Measurements from ENCODE around the gene GLI1. TPM values are rescaled to one million over a fixed set of nuclear protein-coding genes. Genes with fewer than 3 reads are reported as not detected.

Gene GLI1
- total and polyA plus RNA-seq, 2 of the 13 experiments (the other 11 are each of a cell fraction or from before 2014, with no cell fraction given) = 0.09 to 0.20 TPM

DNA sequence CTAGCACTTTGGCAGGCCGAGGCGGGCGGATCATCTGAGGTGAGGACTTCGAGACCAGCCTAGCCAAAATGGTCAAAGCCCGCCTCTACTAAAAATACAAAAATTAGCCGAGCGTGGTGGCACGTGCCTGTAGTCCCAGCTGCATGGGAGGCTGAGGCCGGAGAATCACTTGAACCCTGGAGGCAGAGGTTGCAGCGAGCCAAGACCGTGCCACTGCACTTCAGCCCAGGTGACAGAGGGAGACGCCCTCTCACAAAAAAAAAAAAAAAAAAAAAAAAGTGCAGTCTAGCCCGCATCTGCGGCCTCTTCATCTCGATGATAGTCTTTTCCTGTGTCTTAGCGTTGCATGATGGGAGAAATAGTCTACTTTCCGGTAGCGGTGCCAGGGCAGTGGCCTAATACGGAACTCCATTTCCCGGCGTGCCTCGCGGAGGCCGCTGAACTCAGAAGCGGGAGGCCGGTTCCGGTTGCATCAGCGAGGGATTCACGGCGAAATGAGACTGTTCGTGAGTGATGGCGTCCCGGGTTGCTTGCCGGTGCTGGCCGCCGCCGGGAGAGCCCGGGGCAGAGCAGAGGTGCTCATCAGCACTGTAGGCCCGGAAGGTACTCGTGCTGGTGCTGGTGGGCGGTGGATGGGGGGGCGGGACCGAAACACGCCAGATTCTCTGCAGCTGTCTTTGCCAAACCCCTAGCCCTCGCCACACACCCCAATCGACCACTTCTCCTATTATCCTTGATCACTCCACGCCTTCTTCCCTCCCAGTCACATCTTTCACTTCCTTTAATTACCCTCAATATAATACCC, 28.2 kb downstream of the GLI1 start, which contains the start of gene MARS1 (continued):
- TF ChIP-seq, protein P1, sequence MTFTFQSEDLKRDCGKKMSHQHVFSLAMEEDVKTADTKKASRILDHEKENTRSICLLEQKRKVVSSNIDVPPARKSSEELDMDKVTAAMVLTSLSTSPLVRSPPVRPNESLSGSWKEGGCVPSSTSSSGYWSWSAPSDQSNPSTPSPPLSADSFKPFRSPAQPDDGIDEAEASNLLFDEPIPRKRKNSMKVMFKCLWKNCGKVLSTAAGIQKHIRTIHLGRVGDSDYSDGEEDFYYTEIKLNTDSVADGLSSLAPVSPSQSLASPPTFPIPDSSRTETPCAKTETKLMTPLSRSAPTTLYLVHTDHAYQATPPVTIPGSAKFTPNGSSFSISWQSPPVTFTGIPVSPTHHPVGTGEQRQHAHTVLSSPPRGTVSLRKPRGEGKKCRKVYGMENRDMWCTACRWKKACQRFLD (CRISPR knock-in tag; IDR thresholded peaks at IDR 0.05; ENCODE audit: borderline replicate concordance) = no peak
- TF ChIP-seq REXO4 (CRISPR knock-in tag; IDR thresholded peaks at IDR 0.05; ENCODE audit: borderline replicate concordance) = no peak
- TF ChIP-seq POLR2AphosphoS2 (IDR thresholded peaks at IDR 0.05; ENCODE audit: low read depth, low read length) = no peak
- TF ChIP-seq PHF8 (CRISPR knock-in tag; IDR thresholded peaks at IDR 0.05) = peak; percentile 74
- TF ChIP-seq, protein P2, sequence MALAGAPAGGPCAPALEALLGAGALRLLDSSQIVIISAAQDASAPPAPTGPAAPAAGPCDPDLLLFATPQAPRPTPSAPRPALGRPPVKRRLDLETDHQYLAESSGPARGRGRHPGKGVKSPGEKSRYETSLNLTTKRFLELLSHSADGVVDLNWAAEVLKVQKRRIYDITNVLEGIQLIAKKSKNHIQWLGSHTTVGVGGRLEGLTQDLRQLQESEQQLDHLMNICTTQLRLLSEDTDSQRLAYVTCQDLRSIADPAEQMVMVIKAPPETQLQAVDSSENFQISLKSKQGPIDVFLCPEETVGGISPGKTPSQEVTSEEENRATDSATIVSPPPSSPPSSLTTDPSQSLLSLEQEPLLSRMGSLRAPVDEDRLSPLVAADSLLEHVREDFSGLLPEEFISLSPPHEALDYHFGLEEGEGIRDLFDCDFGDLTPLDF (CRISPR knock-in tag; IDR thresholded peaks at IDR 0.05) = no peak
- TF ChIP-seq ZNF737 (CRISPR knock-in tag; IDR thresholded peaks at IDR 0.05; ENCODE audit: borderline replicate concordance) = no peak
- TF ChIP-seq ZIK1 (CRISPR knock-in tag; IDR thresholded peaks at IDR 0.05; ENCODE audit: borderline replicate concordance, low read depth) = no peak
- no peak for TF ChIP-seq ZNF703 (CRISPR knock-in tag; IDR thresholded peaks at IDR 0.05; ENCODE audit: borderline replicate concordance)
- no peak for TF ChIP-seq ZKSCAN5 (CRISPR knock-in tag; IDR thresholded peaks at IDR 0.05)
- no peak for TF ChIP-seq ZNF207 (IDR thresholded peaks at IDR 0.05; ENCODE audit: borderline replicate concordance)
- TF ChIP-seq, protein P3, sequence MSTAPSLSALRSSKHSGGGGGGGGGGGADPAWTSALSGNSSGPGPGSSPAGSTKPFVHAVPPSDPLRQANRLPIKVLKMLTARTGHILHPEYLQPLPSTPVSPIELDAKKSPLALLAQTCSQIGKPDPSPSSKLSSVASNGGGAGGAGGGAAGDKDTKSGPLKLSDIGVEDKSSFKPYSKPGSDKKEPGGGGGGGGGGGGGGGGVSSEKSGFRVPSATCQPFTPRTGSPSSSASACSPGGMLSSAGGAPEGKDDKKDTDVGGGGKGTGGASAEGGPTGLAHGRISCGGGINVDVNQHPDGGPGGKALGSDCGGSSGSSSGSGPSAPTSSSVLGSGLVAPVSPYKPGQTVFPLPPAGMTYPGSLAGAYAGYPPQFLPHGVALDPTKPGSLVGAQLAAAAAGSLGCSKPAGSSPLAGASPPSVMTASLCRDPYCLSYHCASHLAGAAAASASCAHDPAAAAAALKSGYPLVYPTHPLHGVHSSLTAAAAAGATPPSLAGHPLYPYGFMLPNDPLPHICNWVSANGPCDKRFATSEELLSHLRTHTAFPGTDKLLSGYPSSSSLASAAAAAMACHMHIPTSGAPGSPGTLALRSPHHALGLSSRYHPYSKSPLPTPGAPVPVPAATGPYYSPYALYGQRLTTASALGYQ (CRISPR knock-in tag; IDR thresholded peaks at IDR 0.05) = no peak
- TF ChIP-seq ZNF296 (CRISPR knock-in tag; conservative IDR thresholded peaks at IDR 0.05) = no peak
- no peak for TF ChIP-seq ZNF33B (CRISPR knock-in tag; IDR thresholded peaks at IDR 0.05)
- peak; percentile 63; the same call in 1 of the 2 replicates for TF ChIP-seq FOXK1 (CRISPR knock-in tag; IDR thresholded peaks at IDR 0.05; ENCODE audit: borderline replicate concordance, low read depth)
- TF ChIP-seq, protein P4, sequence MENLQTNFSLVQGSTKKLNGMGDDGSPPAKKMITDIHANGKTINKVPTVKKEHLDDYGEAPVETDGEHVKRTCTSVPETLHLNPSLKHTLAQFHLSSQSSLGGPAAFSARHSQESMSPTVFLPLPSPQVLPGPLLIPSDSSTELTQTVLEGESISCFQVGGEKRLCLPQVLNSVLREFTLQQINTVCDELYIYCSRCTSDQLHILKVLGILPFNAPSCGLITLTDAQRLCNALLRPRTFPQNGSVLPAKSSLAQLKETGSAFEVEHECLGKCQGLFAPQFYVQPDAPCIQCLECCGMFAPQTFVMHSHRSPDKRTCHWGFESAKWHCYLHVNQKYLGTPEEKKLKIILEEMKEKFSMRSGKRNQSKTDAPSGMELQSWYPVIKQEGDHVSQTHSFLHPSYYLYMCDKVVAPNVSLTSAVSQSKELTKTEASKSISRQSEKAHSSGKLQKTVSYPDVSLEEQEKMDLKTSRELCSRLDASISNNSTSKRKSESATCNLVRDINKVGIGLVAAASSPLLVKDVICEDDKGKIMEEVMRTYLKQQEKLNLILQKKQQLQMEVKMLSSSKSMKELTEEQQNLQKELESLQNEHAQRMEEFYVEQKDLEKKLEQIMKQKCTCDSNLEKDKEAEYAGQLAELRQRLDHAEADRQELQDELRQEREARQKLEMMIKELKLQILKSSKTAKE (CRISPR knock-in tag; IDR thresholded peaks at IDR 0.05; ENCODE audit: borderline replicate concordance) = no peak
- no peak for TF ChIP-seq JDP2 (CRISPR knock-in tag; IDR thresholded peaks at IDR 0.05; ENCODE audit: borderline replicate concordance)
- TF ChIP-seq, protein P5, sequence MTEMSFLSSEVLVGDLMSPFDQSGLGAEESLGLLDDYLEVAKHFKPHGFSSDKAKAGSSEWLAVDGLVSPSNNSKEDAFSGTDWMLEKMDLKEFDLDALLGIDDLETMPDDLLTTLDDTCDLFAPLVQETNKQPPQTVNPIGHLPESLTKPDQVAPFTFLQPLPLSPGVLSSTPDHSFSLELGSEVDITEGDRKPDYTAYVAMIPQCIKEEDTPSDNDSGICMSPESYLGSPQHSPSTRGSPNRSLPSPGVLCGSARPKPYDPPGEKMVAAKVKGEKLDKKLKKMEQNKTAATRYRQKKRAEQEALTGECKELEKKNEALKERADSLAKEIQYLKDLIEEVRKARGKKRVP (CRISPR knock-in tag; IDR thresholded peaks at IDR 0.05) = peak; percentile 58 to 100; a peak in 3 of 4 replicates
- TF ChIP-seq ZNF354B (CRISPR knock-in tag; IDR thresholded peaks at IDR 0.05) = no peak

Measured in HepG2 (cell line).